H1 (cell line): ENCODE data around the gene FGF14. TPM values are rescaled to one million over a fixed set of nuclear protein-coding genes. Genes with fewer than 3 reads are reported as not detected.

Experiments used
- CTCF ChIA-PET: fragments of 300-600 bp; sonication (Branson Sonifier 250); formaldehyde crosslinking; loops from one replicate; lab custom pipeline; 2021; ENCODE audit not compliant: partially characterized antibody; lab: Charles Lee
- POLR2A ChIA-PET: fragments of 300-600 bp; sonication (Branson Sonifier 250); formaldehyde crosslinking; loops from one replicate; lab custom pipeline; 2021; ENCODE audit warnings: inconsistent platforms; ENCODE audit not compliant: partially characterized antibody; lab: Charles Lee
- DNase-seq, 2 experiments: peaks; one replicate each; pipeline versions ENCODE4 v3.0.0 to v3.0.0-alpha.2; 2010 to 2022; ENCODE audit warnings: low spot score in 2 of 2, low read depth in 1 of 2, mixed read lengths in 1 of 2
- FAIRE-seq: peaks from 2 replicates; lab custom pipeline; 2011; peaks lifted over from hg19 to GRCh38; lab: Jason Lieb, UNC
- H2AFZ ChIP-seq: 2 replicates; pipeline ENCODE4 v1.8.1; 2012; ENCODE audit warnings: low read length, inconsistent platforms
- H2AK5ac ChIP-seq: 2 replicates; pipeline ENCODE4 v1.6.1; 2013; ENCODE audit warnings: low read depth, low read length
- H2BK120ac ChIP-seq: replicated peaks from 2 replicates; pipeline ENCODE3; 2013; ENCODE audit warnings: low read depth, low read length, inconsistent platforms
- H2BK12ac ChIP-seq: 2 replicates; pipeline ENCODE4 v1.6.1; 2013; ENCODE audit warnings: low read depth, low read length
- H2BK15ac ChIP-seq: 2 replicates; pipeline ENCODE4 v1.6.1; 2013; ENCODE audit warnings: low read length
- H2BK20ac ChIP-seq: 2 replicates; pipeline ENCODE4 v1.6.1; 2013; ENCODE audit warnings: low read length
- H2BK5ac ChIP-seq: 2 replicates; pipeline ENCODE4 v1.6.1; 2013; ENCODE audit warnings: low read depth, low read length
- H3K14ac ChIP-seq: 2 replicates; pipeline ENCODE4 v1.6.1; 2013; ENCODE audit warnings: inconsistent platforms; ENCODE audit not compliant: insufficient read length
- H3K18ac ChIP-seq: 2 replicates; pipeline ENCODE4 v1.6.1; 2013; ENCODE audit warnings: low read length; ENCODE audit errors: extremely low read depth
- H3K23ac ChIP-seq: 2 replicates; pipeline ENCODE4 v1.6.1; 2013; ENCODE audit warnings: inconsistent platforms; ENCODE audit not compliant: insufficient read length
- H3K23me2 ChIP-seq: 2 replicates; pipeline ENCODE4 v1.6.1; 2013; ENCODE audit warnings: low read depth, low read length
- H3K27ac ChIP-seq: 2 replicates; pipeline ENCODE4 v1.6.1; 2011; ENCODE audit warnings: low read depth, low read length, inconsistent platforms
- H3K27me3 ChIP-seq, 4 experiments: replicated peaks in 1 of 4; 1 replicate in 1 of 4; 2 replicates in 3 of 4; pipeline versions ENCODE4 v1.6.1 to v1.8.1; 2011 to 2013; ENCODE audit warnings: low read length in 3 of 4, mild to moderate bottlenecking in 3 of 4, inconsistent platforms in 2 of 4, mixed read lengths in 2 of 4, moderate library complexity in 1 of 4; ENCODE audit not compliant: control insufficient read depth in 3 of 4, insufficient read depth in 3 of 4; ENCODE audit errors: extremely low read depth in 1 of 4
- H3K36me3 ChIP-seq, 4 experiments: 2 replicates each; pipeline versions ENCODE4 v1.6.1 to v1.8.1; 2011 to 2013; ENCODE audit warnings: mild to moderate bottlenecking in 4 of 4, low read length in 3 of 4, moderate library complexity in 2 of 4, control low read depth in 1 of 4, inconsistent platforms in 1 of 4; ENCODE audit not compliant: insufficient read depth in 4 of 4, control insufficient read depth in 2 of 4
- H3K4ac ChIP-seq: replicated peaks from 2 replicates; pipeline ENCODE3; 2013; ENCODE audit warnings: low read length, low read depth, mixed read lengths, inconsistent platforms; ENCODE audit not compliant: insufficient read length
- H3K4me1 ChIP-seq, 4 experiments: replicated peaks in 1 of 4; 1 replicate in 1 of 4; 2 replicates in 3 of 4; pipeline versions ENCODE4 v1.6.1 to v1.8.1; 2011 to 2013; ENCODE audit warnings: low read length in 3 of 4, inconsistent platforms in 2 of 4, mixed read lengths in 1 of 4; ENCODE audit not compliant: insufficient read depth in 4 of 4, control insufficient read depth in 3 of 4
- H3K4me2 ChIP-seq, 2 experiments: 2 replicates each; pipeline versions ENCODE4 v1.6.1 to v1.8.1; 2011 to 2013; ENCODE audit warnings: low read depth in 2 of 2, low read length in 2 of 2, control low read depth in 1 of 2, inconsistent platforms in 1 of 2, mild to moderate bottlenecking in 1 of 2; ENCODE audit not compliant: insufficient read depth in 1 of 2
- H3K4me3 ChIP-seq, 4 experiments: fragments of 200-600, 300-600 bp in 1 of 4; sonication (generic), shearing (Covaris generic), sonication (Bioruptor Twin) in 1 of 4; 2 replicates each; pipeline versions ENCODE4 v1.5.1 to v1.8.1; 2011 to 2016; ENCODE audit warnings: low read length in 4 of 4, low read depth in 3 of 4, control low read depth in 2 of 4, inconsistent platforms in 2 of 4, mild to moderate bottlenecking in 2 of 4, mixed read lengths in 1 of 4, moderate library complexity in 1 of 4; ENCODE audit not compliant: insufficient read depth in 2 of 4; ENCODE audit errors: extremely low read depth in 1 of 4
- H3K56ac ChIP-seq: replicated peaks from 2 replicates; pipeline ENCODE3; 2013; ENCODE audit warnings: low read depth, mild to moderate bottlenecking, mixed read lengths, low read length, inconsistent platforms; ENCODE audit not compliant: insufficient read length
- H3K79me1 ChIP-seq: 2 replicates; pipeline ENCODE4 v1.6.1; 2013; ENCODE audit warnings: low read depth, low read length, control low read depth
- H3K79me2 ChIP-seq, 2 experiments: 2 replicates each; pipeline versions ENCODE4 v1.6.1 to v1.8.1; 2012 to 2013; ENCODE audit warnings: low read length in 2 of 2, mild to moderate bottlenecking in 2 of 2, inconsistent platforms in 1 of 2; ENCODE audit not compliant: insufficient read depth in 2 of 2, control insufficient read depth in 1 of 2
- H3K9ac ChIP-seq, 4 experiments: replicated peaks in 1 of 4; 1 replicate in 1 of 4; 2 replicates in 3 of 4; pipeline versions ENCODE4 v1.6.1 to v1.8.1; 2011 to 2013; ENCODE audit warnings: low read depth in 3 of 4, low read length in 3 of 4, control low read depth in 2 of 4, mild to moderate bottlenecking in 2 of 4, moderate library complexity in 2 of 4, inconsistent platforms in 1 of 4; ENCODE audit errors: extremely low read depth in 1 of 4
- H3K9me3 ChIP-seq, 2 experiments: 2 replicates each; pipeline versions ENCODE4 v1.6.1 to v1.8.1; 2012 to 2013; ENCODE audit warnings: mild to moderate bottlenecking in 2 of 2, moderate library complexity in 2 of 2, control low read depth in 1 of 2, inconsistent platforms in 1 of 2, low read depth in 1 of 2, low read length in 1 of 2, mixed read lengths in 1 of 2; ENCODE audit not compliant: insufficient read depth in 2 of 2
- H4K20me1 ChIP-seq, 2 experiments: replicated peaks in 1 of 2; 2 replicates each; pipeline versions ENCODE3 to v1.8.1; 2011 to 2013; ENCODE audit warnings: inconsistent platforms in 2 of 2, low read length in 2 of 2, mild to moderate bottlenecking in 1 of 2; ENCODE audit not compliant: insufficient read depth in 2 of 2, control insufficient read depth in 1 of 2
- H4K5ac ChIP-seq: 2 replicates; pipeline ENCODE4 v1.6.1; 2013; ENCODE audit warnings: low read length, low read depth, mixed read lengths, inconsistent platforms; ENCODE audit not compliant: insufficient read length
- H4K8ac ChIP-seq: 2 replicates; pipeline ENCODE4 v1.8.0; 2013; ENCODE audit warnings: mild to moderate bottlenecking, moderate library complexity, low read length, inconsistent platforms; ENCODE audit not compliant: insufficient read depth; ENCODE audit errors: extremely low read depth
- H4K91ac ChIP-seq: replicated peaks from 2 replicates; pipeline ENCODE3; 2013; ENCODE audit warnings: low read length, mixed read lengths, inconsistent platforms; ENCODE audit not compliant: insufficient read length
- BRCA1 ChIP-seq: IDR thresholded peaks from 2 replicates; pipeline ENCODE4 v1.6.1; 2012; ENCODE audit warnings: low read depth, low read length, improper control_type of control experiment
- CBX5 ChIP-seq: fragments of 300-800, 300-1000 bp; sonication (generic); IDR thresholded peaks from 2 replicates; pipeline ENCODE4 v1.7.1; 2016; ENCODE audit warnings: antibody characterized with exemption, low read length, low read depth
- HDAC2 ChIP-seq, 2 experiments: fragments of 300-600 bp in 1 of 2; sonication (generic) in 1 of 2; IDR thresholded peaks; 2 replicates each; pipeline ENCODE4 v1.6.1; 2011 to 2012; ENCODE audit warnings: low read depth in 2 of 2, low read length in 2 of 2, mild to moderate bottlenecking in 2 of 2, moderate library complexity in 2 of 2, borderline replicate concordance in 1 of 2, inconsistent platforms in 1 of 2
- JUN ChIP-seq: IDR thresholded peaks from 2 replicates; pipeline ENCODE4 v1.6.1; 2011; ENCODE audit warnings: low read depth, mild to moderate bottlenecking, improper control_type of control experiment, low read length
- POLR2AphosphoS5 ChIP-seq: IDR thresholded peaks from 2 replicates; pipeline ENCODE4 v1.6.1; 2011; ENCODE audit warnings: low read depth, low read length
- SIRT6 ChIP-seq: IDR thresholded peaks from one replicate; pipeline ENCODE4 v1.7.1; 2012; ENCODE audit warnings: low read length, inconsistent platforms
- SUZ12 ChIP-seq: fragments of 200-600 bp; sonication (generic); IDR thresholded peaks from 2 replicates; pipeline ENCODE4 v1.6.1; 2012; ENCODE audit warnings: mild to moderate bottlenecking, inconsistent platforms, low read length, moderate library complexity, mixed read lengths
- TAF1 ChIP-seq: IDR thresholded peaks from 2 replicates; pipeline ENCODE4 v1.6.1; 2011; ENCODE audit warnings: mild to moderate bottlenecking, low read depth, low read length
- WGBS, 2 experiments: shearing (Covaris generic) in 1 of 2; methylation state at CpG; one replicate each; pipeline versions ENCODE4 v1.1.6 to v1.1.7; 2013 to 2015; ENCODE audit warnings: low lambda C conversion rate in 2 of 2, mixed read lengths in 2 of 2, inconsistent platforms in 1 of 2, low coverage in 1 of 2, missing lambda C conversion rate in 1 of 2; ENCODE audit not compliant: insufficient replicate concordance in 2 of 2, insufficient coverage in 1 of 2, insufficient read length in 1 of 2; ENCODE audit errors: extremely low coverage in 1 of 2, missing lambda C conversion rate in 1 of 2; 5-methylcytosine and 5-hydroxymethylcytosine counted together
- polyA plus RNA-seq, 7 experiments: library from polyadenylated mRNA; depleted of rRNA in 3 of 7; stranded (reverse) in 5 of 7; unstranded in 2 of 7; fragments of >200 nt in 5 of 7; fragments of 200-250 nt in 2 of 7; gene quantifications; 1 replicate in 5 of 7; 2 replicates in 1 of 7; 4 replicates in 1 of 7; pipeline versions ENCODE4 v1.2.1 to v1.2.3, GENCODE V29; 2011 to 2013; ENCODE audit warnings: missing spikeins in 2 of 7, mixed read lengths in 2 of 7
- total RNA-seq: library from RNA; stranded (reverse); fragmentation: NEBNext Ultra II Directional; extraction: Animal tissue kit (Norgen Biotek cat#: 25700); gene quantifications from 2 replicates; pipeline ENCODE4 v1.2.1, GENCODE V29; 2021
- TF ChIP-seq, protein P1 (sequence below), 3 experiments: IDR thresholded peaks; 1 replicate in 2 of 3; 2 replicates in 1 of 3; pipeline versions ENCODE4 v1.5.1 to v1.6.1; 2011; ENCODE audit warnings: low read length in 3 of 3, mild to moderate bottlenecking in 3 of 3, inconsistent platforms in 2 of 3, low read depth in 1 of 3, moderate library complexity in 1 of 3; ENCODE audit not compliant: insufficient read depth in 1 of 3; ENCODE audit errors: control extremely low read depth in 1 of 3

Gene FGF14
- total and polyA plus RNA-seq, 2 of the 8 experiments (the other 6 are each of a cell fraction or from before 2014, with no cell fraction given), result 0.05 to 0.58 TPM

DNA sequence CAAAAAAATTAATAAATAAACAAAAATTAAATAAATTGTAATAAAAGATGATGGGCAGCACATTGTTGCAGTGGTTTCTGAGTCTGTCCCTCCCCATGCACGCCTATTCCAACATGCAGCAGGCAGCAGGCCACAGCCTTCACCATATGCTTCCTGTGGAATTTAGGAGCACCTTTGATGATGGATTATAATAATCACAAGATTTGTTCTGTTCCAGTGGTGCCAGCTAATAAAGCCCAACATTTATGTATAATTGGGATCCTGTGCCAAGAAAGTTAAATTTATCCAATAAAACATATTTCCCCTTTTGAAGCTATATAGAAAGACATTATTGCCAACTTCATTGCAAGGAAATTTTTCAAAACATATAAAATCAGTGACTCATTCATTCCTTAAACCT lies 328.6 kb downstream of the FGF14 start:
- Histone ChIP-seq H3K79me2 (no peaks in the 10 kb centered on the region), H3K9ac (no peak overlapping the region), H3K27ac (no peak overlapping the region), H2BK120ac (no peak overlapping the region), H3K4me3 (no peak overlapping the region), H3K23me2 (no peaks in the 10 kb centered on the region), H3K4ac (no peak overlapping the region), H4K20me1 (no peaks in the 10 kb centered on the region), H3K36me3 (no peaks in the 10 kb centered on the region), H2BK20ac (no peak overlapping the region), H3K27me3 (no peaks in the 10 kb centered on the region), H4K5ac (no peak overlapping the region), H2BK12ac (no peak overlapping the region), H2AK5ac (no peak overlapping the region), H3K79me1 (no peaks in the 10 kb centered on the region), H2AFZ (no peak overlapping the region), H2BK5ac (no peak overlapping the region), H3K4me1 (no peaks in the 10 kb centered on the region), H4K91ac (no peak overlapping the region), H3K18ac (no peak overlapping the region), H3K56ac (no peak overlapping the region), H3K9me3 (peaks cover 0 to 6% of the 10 kb centered on the region in 2 experiments; a peak in 1 of 4 replicates), H4K8ac (no peak overlapping the region), H3K4me2 (no peak overlapping the region), H2BK15ac (no peak overlapping the region), H3K23ac (no peak overlapping the region), H3K14ac (no peak overlapping the region)
- 100% methylated on average over 1 of the region's 1 CpG; no CpG with 5 or more reads in 1 of the 2 experiments for WGBS, 2 experiments
- TF ChIP-seq TAF1 (no peak), JUN (no peak), HDAC2 (IDR thresholded peaks at IDR 0.05; ENCODE audit: borderline replicate concordance in 1 of 2, low read depth in 2 of 2, low read length in 2 of 2) (no peak), BRCA1 (no peak), CBX5 (no peak), POLR2AphosphoS5 (no peak), SIRT6 (no peak), SUZ12 (no peak)
- TF ChIP-seq, protein P1, sequence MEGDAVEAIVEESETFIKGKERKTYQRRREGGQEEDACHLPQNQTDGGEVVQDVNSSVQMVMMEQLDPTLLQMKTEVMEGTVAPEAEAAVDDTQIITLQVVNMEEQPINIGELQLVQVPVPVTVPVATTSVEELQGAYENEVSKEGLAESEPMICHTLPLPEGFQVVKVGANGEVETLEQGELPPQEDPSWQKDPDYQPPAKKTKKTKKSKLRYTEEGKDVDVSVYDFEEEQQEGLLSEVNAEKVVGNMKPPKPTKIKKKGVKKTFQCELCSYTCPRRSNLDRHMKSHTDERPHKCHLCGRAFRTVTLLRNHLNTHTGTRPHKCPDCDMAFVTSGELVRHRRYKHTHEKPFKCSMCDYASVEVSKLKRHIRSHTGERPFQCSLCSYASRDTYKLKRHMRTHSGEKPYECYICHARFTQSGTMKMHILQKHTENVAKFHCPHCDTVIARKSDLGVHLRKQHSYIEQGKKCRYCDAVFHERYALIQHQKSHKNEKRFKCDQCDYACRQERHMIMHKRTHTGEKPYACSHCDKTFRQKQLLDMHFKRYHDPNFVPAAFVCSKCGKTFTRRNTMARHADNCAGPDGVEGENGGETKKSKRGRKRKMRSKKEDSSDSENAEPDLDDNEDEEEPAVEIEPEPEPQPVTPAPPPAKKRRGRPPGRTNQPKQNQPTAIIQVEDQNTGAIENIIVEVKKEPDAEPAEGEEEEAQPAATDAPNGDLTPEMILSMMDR (IDR thresholded peaks at IDR 0.05; ENCODE audit: control extremely low read depth in 1 of 3, insufficient read depth in 1 of 3, low read depth in 1 of 3, low read length in 3 of 3), result no peak
- no peak for FAIRE-seq
- CTCF ChIA-PET, result interaction anchor here (1.0 kb wide), 1 partner anchor 113 kb away, joined by 4 read pairs; no protein-coding TSS in a partner anchor
- DNase-seq, result no peak
- POLR2A ChIA-PET, result no interaction called here
